NK-92 treated with Interleukin-12 subunit alpha and Interleukin-12 subunit beta, amount 100 ng/mL, for 24 hours (cell line): ENCODE results near the gene SLC2A13.
"Not testable (repeated sequence)": the region's sequence is repeated elsewhere in the genome, so short reads cannot be mapped to it uniquely, and the experiment has no call there.

Source experiments
- DNase-seq: peaks from one replicate; lab custom pipeline; 2025; lab: John Stamatoyannopoulos, UW

Gene SLC2A13

DNA sequence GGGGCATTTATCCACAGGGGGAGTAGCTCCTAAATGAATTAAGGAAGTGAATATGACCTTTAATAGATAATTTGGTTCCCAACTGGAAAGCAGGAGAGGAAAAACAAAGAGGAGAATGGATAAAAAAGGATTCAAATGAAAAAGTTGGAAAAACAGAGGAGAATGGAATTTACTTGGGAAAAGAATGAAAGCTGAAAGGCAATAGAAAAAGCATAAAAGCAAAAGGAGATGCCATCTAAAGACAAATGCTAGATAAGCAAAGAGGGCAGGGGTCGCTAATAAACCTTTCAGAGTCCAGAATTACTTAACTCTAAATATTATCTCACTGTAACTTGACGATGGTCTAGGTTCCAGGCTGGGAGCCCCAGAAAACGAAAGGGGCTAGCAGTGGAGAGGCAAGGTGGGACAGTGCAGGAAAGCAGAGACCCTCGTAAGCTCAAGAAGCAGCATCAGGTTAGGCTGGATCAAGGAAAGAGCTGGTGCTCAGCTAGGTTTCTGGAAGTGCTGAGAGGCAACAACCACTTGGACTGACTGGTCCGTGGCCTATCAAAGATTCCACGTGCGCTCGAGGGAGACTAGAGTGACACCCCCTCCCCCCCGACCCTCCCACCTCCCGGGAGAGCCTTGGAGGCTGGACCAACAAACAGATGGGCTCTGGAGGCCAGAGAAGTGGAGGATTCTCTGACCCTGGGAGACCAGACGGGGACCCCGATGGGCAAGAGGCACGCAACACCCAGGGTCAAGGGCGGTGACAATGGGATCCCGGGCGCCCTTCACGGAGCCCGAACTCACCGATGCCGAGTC is 1.2 kb downstream of the SLC2A13 start:
- no peak for DNase-seq

DNA sequence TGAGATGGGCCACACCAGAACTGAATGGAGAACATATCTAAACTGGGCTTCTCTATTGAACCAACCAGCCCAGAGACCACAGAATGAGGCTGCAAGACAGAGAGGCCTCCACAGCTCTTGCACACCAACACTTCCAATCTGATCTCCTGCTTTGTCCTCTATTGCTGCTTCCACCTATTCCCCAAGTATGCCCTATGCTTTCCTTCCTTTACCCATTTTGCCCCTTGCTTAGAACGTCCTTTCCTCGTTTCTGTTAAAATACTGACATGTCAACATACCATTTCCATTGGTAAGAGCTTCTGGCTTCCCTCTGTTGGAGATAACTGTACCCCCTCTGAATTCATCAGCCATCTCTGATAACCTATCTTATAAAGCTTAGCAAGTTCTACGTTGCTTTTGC is 2.8 kb downstream of the SLC2A13 start:
- DNase-seq, result no peak

DNA sequence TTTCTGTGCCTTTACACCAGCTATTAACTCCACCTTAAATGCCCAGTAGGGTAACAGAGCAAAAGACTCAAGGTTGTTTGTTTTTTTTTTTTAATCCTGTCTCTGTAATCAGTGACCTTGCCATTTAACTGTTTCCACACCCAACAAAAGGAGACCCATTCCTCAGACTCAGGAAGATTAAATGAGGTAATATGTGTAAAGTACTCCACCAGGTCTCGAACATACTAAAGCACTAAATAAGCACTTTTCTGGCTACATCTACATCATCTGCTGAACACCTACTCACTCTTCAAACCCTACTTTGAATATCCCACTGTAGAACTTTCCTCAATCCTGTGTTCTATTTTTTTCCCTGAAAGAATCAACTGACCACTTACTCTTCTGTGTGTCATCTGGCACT is 4.1 kb downstream of the SLC2A13 start:
- DNase-seq, result no peak

DNA sequence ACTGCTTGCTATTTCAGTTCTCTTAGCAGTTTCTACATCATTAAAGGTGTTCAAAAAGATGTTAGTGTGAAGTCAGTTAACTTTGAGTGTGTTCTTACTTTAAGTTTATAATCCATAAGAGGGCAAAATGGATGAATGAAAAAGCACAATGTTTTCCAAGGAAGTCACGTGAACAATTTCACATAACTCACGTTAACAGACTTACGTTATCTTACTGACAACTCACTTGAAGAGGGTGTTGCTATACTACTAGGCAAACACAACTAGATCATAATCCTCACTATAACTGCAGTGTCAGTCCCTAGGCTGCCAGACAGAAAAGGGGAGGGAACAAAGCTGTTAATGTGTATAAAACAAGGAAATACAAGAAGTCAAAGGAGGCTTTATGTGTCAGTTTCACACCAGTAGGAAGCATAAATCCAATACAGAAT is 6.4 kb downstream of the SLC2A13 start:
- DNase-seq, result no peak

DNA sequence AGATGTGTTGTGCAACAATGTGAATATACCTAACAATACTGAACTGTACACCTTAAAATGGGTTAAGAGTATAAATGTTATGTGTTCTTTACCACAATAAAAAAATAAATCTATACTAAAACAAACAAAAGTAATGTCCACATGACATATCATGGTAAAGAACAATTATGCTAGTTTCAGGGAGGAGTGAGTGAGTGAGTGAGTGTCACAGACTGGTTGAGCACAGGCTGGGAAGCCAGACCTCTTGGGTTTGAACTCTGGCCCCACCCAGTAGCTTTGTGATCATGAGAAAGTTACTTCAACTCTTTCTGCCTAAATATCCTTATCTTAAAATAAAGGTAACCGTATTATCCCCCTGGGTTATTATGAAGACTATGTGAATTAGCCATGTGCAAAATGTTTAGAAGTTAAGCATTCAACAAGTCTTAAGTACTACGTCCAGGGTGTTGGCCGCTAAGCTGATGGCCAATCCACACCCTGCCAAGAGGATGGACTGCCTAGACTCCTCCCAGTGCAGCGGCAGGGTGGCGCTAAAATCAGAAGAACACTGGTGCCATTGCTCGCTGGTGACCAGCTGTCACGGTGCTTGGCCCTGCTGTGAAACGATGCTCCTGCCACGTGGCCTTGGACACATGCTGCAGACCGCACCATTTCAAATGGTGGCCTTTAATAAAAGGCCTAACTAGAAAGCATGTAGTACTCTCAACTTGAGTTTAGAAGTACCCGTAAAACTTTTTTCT is 7.3 kb downstream of the SLC2A13 start:
- DNase-seq, result no peak

DNA sequence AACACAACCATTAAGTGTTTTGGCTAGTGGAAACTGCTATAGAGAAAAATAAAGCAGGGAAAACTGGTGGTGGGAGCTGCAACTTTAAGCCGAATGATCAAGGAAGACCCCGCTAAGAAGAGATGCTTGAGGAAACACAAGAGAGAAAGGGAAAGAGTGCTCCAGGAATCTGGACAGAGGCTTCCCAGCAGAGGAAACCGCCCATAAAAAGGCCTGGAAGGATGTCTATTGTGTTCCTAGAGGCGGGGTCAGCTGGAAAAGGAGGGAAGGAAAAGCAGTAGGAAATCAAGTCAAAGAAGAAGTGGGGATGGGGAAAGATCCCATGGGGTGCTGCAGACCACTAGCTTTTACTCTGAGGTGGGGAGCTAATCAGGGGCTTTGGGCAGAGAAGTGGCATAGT is 12.4 kb downstream of the SLC2A13 start:
- DNase-seq, result no peak

DNA sequence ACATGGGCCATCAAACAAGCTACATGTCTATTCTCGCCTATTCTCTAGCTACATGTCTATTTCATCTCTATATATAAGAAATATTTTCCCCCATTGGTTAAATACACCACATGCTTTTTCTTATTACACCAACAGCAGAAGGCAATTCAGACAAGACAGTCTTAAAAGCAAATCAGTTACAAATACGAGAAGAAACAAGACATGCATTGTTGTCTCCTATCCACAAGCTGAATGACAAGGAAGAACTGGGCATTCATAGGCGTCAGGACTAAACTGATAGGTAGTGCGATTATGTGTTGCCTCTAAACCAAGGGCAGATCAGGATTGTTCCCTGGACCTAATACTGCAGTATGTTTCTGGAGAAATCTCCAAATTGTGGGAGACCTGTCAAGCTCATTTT is 19.4 kb downstream of the SLC2A13 start:
- DNase-seq, result no peak

DNA sequence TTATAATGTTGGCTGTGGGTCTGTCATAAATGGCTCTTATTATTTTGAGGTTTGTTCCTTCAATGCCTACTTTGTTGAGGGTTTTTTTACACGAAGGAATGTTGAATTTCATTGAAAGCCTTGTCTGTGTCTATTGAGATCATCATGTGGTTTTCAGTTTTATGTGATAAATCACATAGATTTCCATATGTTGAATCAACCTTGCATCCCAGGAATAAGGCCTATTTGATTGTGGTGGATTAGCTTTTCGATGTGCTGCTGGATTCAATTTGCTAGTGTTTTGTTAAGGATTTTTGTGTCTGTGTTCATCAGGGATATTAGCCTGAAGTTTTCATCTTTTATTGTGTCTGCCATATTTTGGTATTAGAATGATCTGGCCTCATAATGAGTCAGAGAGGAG is 27.6 kb downstream of the SLC2A13 start:
- DNase-seq, result no peak

DNA sequence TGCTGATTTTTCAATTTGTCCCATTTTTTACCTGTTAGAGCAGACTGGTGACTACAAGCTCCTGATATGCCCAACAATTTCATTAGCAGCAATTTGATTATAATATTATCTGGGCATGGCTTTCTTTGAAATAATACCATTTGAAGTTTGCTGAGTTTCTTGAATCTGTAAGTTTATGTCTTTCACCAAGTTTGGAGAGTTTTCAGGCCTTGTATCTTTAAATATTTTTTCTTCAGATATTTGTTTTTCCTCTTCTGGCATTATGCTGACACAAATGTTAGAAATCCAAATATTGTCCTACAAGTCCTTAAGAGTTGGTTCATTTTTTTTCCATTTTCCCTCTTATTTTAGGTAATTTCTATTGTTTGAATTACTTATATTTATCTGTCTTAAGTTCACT is 30.4 kb downstream of the SLC2A13 start:
- DNase-seq, result no peak

DNA sequence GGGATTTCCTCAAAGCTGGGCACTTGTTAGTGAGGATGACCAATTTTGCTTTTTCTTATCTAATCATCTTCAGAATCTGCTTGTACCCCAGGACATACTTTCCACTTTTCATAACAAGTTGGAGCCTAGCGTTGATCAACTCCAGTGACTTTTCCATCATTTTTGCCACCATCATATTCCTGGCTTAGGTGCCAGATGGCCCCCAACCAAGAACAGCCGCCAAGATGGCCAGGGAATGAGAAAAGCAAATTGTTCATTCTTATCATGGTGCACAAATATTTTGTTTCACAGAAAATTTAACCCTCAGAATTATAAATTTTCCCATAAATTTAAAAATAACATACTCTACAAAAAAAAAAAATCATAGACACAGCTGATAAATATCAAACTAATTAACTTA is 37.5 kb downstream of the SLC2A13 start:
- no peak for DNase-seq

DNA sequence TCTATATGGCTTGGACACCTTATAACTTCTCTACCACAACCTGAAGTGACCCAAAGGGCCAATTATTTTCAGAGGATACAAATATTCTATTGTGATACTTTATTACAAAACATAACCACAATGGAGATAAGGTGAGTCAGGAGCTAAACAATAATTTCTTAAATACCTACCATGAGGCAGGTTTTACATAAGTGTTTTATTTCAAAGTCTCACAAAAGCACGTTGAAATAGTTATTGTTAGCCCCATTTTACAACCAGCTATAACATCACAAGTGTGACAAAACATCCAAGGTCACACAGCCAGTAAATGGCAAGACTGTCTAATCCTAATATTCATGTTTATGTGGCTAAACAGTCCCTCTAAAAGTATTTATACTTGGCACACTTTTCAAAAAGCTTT is 40.2 kb downstream of the SLC2A13 start:
- DNase-seq, result no peak

DNA sequence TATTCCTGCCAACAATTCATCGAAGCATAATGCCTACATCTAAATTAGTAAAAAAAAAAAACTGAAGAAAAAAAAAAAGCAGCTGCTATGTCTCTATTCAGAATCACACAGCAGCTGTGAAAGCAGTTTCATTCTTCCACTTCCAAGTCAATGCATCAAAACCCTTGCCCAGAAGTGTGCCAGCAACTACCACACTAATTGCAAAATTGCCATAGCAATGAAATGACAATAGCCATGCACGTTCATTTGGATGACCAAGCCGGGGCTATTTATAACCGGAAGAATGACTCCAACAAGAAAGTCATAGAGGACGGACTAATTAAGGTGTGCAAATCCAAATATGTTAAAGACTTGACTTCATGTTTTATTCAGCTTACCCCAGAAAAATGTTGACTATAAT is 42.5 kb downstream of the SLC2A13 start:
- no peak for DNase-seq

DNA sequence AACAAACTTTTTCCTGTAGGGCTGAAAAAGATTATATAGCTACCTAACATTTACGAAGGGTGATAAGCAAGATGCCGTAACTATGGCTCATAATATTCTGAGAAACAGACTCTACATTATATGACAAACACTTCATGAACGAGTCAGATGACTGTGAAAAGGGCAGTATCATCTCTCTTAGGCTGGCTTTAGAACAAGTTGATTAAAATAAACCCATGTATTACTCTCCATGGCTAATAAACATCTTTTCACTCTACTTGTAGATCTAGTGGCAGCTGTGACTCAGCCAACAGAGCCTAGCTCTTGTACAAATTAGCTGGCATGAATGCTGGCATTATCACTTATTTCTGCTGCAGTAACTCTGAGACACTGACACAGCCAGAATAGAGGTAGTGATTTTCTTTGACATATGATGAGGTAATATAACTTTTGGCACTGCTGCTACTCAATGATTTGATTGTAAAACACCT is 47.1 kb downstream of the SLC2A13 start:
- no peak for DNase-seq

DNA sequence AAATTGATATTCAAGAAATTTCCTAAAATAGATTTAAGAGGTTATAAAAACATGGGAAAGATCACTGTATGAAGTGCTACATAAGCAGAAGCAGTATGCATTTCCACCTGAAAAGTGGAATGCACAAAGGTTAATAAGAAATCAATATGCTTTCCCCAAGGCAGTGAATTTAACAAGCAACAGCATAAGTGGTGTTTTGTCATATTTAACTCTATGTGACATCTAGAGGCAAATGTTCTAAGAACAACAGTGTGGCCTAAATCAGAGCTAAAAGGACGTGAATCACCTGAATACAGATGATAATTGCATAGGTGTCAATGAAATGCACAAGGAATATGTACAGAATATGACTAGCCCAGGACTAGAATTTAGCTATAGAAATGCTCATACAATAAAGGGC is 49.5 kb downstream of the SLC2A13 start:
- DNase-seq, result no peak

DNA sequence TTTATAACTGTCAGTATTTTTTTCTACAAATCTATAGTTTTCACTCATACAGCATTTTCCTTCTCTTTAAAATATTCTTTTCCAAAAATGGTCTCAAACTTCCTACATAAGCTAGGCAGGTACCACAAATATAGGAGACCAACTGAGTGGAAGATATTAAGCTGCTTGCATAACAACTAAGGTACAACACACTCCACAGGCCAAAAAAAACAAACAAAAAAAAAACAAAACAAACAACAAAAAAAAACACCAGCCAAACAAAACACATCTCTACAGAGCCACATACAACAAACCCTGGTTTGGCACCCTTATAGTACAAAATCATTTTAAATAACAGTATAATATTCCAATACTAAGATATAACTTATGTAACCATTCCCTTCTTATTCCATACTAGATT is 50.1 kb downstream of the SLC2A13 start:
- DNase-seq, result no peak

DNA sequence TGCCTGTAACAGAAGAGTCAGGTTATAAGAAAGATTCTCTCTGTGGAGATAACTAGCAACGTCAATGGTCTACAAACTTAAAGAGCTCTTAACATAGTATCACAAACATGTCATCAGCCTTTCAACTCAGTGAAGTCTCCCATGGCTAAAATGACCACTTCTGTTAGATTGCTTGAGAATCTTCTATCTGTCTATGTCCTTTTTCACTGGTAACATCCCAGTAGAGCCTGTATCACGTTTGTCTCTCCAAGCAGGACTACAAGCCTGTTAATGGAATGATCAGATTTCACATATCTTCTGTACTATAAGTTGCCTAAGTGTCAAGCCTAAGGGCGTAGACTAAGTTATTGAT is 50.7 kb downstream of the SLC2A13 start:
- no peak for DNase-seq

DNA sequence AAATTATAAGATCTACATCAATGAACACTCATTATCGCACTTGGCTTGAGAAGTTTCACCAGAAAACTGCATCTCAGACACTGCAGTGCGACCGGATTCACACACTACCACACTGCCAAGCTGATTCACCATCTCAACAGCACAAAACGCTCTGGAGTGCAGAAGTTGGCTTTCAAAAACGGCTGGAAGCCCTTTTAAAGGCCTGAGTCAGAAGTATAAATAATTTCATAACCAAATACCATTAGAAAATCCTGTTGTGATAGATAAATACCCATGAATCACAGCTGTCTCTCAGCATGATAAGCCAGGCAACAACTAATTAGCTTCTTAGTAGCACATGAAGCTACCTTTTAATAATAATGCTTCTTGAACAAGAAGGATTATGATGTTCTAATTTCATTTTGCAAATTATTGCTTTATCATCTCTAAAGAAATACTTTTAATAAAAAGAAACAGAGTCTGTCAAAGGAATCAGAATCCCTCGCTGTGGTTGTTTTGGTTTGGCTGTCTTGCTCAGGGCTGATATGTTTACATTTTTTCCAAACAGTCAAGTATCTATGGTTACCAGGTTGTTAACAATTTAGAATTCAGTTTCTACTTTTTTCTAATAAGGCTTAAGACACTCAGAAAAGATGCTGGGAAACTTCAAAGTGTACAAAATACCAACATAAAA is 51.2 kb downstream of the SLC2A13 start:
- no peak for DNase-seq

DNA sequence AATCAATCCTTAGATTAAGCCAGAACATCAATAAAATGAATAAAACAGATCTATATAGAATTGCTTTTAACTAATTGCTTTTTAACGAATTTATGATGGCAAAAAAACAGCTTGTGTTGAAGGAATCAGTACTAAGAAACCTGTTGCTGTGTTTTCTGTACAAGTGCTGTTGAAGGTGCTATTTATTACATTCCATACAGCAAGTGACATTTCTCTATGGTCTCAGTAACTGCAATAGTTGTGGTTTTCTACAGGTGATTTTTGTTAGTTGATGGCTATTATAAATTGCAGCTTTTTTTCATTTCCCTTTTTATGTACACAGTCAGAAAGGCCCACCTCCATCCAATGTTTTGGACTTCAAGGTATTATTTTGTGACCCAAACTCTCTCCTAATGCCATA is 56.6 kb downstream of the SLC2A13 start:
- no peak for DNase-seq

DNA sequence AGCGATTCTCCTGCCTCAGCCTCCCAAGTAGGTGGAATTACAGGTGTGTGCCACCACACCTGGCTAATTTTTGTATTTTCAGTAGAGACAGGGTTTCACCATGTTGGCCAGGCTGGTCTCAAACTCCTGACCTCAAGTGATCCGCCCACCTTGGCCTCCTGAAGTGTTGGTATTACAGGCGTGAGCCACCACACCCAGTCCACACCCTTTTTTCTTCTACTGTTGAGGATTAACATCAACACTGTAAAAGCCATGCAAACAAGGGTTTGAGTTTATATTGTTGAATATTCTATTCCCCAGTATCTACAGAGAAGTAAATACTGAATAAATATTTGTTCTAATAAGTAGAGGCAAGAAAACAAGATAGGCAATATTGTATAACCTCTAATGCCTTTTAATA is 58.9 kb downstream of the SLC2A13 start:
- not testable (repeated sequence) for DNase-seq

DNA sequence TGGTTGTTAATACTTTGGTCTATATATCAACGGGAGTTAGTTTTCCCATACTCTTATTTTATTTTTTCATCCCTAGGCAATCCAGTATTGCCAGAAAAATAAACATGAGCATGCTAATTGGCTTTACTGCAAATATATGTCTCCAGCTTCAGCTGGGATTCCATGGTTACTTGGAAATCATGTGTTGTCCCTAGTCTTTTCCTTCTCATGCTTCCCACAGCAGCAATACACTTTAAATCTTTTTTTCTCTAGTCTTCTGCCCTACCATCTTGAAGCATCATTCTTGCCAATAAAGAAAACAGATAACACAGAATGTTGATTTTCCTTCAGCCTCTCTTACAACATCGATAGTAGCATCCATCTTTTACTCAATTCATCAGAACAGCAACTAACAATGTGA is 60.2 kb downstream of the SLC2A13 start:
- no peak for DNase-seq

DNA sequence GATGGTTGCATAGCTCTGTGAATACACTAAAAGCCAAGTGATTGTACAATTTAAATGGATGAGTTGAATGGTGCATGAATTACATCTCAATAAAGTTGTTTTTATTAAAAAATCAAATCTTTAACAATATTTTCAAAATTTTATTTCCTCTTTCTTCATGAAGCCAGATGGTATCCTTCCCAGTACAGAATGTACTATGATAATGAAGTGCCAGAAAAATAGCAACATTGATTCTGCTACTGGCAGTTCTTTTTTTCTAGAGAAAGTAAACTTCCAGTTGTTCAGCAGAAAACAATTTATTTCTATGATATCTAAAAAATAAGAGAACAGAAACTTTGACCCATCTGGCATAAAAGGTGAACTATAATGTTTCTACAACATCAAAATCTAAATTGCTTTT is 61.5 kb downstream of the SLC2A13 start:
- DNase-seq, result no peak

DNA sequence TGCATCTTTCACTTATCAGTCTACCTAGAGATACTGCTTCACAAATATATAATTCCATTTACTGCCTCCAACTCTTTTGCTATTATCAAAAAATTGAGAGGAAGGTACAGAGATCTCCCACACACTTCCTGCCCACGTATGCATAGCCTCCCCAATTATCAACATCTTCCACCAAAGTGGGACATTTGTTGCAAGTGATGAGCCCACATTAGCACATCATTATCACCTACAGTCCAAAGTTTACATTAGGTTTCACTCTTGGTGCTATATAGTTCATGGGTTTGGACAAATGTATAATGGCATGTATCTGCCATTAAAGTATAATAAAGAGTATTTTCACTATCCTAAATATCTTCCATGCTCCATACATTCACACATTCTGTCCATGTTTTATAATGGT is 66.3 kb downstream of the SLC2A13 start:
- no peak for DNase-seq

DNA sequence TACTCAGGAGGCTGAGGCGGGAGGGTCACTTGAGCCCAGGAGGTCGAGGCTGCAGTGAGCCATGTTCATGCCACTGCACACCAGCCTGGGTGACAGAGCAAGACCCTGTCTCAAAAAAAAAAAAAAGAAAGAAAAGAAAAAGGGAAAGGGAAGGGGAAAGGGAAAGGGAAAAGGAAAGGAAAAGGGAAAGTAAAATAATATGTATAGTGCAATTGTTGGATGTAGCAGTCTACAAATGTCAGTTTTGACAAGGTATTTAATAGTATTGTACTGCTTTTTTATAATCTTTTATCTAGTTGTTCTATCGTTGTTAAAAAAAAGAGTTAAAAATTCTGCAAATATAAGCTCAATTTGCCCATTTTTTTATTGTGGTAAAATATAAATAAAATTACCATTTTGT is 67.3 kb downstream of the SLC2A13 start:
- no peak for DNase-seq
